ENCODE results near the gene ARHGAP1. TPM values are rescaled to one million over a fixed set of nuclear protein-coding genes. Genes with fewer than 3 reads are reported as not detected.
A peak's percentile ranks its signal among the peaks of the same experiment; 100 is the strongest.

ARHGAP1 gene
- total RNA-seq, 1 experiment from 2014 or later: 65.4 TPM

DNA sequence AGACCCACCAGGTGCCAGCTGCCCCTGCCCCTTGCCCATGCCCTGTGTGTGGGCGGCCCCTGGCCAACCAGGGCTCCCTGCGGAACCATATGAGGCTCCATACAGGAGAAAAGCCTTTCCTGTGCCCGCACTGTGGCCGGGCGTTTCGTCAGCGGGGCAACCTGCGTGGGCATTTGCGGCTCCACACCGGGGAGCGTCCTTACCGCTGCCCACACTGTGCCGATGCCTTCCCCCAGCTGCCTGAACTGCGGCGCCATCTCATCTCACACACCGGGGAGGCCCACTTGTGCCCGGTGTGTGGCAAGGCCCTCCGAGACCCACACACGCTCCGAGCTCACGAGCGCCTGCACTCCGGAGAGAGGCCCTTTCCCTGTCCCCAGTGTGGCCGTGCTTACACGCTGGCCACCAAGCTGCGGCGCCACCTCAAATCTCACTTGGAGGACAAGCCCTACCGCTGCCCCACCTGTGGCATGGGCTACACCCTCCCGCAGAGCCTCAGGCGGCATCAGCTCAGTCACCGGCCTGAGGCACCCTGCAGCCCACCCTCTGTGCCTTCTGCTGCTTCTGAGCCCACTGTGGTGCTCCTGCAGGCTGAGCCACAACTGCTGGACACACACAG is 4.8 kb upstream of the ARHGAP1 start:
- DNase-seq: no peak
- CTCF ChIA-PET: no interaction called here
- H3K36me3 Mint-ChIP-seq (ENCODE audit: insufficient read depth, unreplicated experiment): peaks cover 67% of the 10 kb centered on the region
- no peaks in the 10 kb centered on the region for H3K27me3 Mint-ChIP-seq (ENCODE audit: unreplicated experiment)
- peaks cover 10% of the 10 kb centered on the region for H3K4me1 Mint-ChIP-seq (ENCODE audit: low read depth, unreplicated experiment)
- no TSS peak for BruUV-seq (replicated peaks)
- no peaks in the 10 kb centered on the region for H3K9me3 Mint-ChIP-seq (ENCODE audit: low read depth, unreplicated experiment)
- TF ChIP-seq CTCF (IDR thresholded peaks at IDR 0.05; ENCODE audit: unreplicated experiment): no peak
- H3K27ac Mint-ChIP-seq (ENCODE audit: unreplicated experiment): no peak overlapping the region
- intact Hi-C loops (cut with micrococcal nuclease; ENCODE audit: unreplicated experiment): no loop called here
- H3K4me3 Mint-ChIP-seq (ENCODE audit: low read depth, unreplicated experiment): no peak overlapping the region

DNA sequence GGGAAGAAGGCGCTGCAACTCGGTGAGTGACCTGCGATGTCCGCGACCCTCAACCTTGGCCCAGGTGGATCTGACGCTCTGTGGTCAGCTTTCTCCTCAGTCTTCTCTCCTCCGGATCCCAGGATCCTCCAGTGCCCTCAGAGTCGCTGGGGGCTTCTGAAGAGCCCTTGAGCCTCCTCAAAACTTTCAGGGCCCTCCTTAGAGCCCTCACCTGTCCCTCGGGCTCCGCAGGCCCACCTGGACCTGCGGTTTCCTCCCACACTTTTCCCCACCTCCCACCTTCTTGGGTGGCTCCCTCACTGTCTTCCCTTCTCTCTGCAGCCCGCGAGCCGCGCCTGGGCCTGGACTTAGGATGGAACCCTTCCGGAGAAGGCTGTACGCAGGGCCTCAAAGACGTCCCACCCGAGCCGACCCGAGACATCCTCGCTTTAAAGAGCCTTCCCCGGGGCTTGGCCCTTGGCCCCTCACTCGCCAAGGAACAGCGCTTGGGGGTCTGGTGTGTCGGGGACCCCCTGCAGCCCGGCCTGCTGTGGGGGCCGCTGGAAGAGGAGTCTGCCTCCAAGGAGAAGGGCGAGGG is 747 bp upstream of the ARHGAP1 start:
- peak overlapping the region; percentile 98 for H3K4me3 Mint-ChIP-seq (ENCODE audit: low read depth, unreplicated experiment)
- H3K36me3 Mint-ChIP-seq (ENCODE audit: insufficient read depth, unreplicated experiment): peaks cover 51% of the 10 kb centered on the region
- CTCF ChIA-PET: no interaction called here
- DNase-seq: no peak
- TSS peak; percentile 72 for BruUV-seq (replicated peaks)
- H3K9me3 Mint-ChIP-seq (ENCODE audit: low read depth, unreplicated experiment): no peaks in the 10 kb centered on the region
- peak overlapping the region; percentile 97 for H3K27ac Mint-ChIP-seq (ENCODE audit: unreplicated experiment)
- intact Hi-C loops (cut with micrococcal nuclease; ENCODE audit: unreplicated experiment): no loop called here
- H3K27me3 Mint-ChIP-seq (ENCODE audit: unreplicated experiment): no peaks in the 10 kb centered on the region
- TF ChIP-seq CTCF (IDR thresholded peaks at IDR 0.05; ENCODE audit: unreplicated experiment): no peak
- peaks cover 10% of the 10 kb centered on the region for H3K4me1 Mint-ChIP-seq (ENCODE audit: low read depth, unreplicated experiment)

DNA sequence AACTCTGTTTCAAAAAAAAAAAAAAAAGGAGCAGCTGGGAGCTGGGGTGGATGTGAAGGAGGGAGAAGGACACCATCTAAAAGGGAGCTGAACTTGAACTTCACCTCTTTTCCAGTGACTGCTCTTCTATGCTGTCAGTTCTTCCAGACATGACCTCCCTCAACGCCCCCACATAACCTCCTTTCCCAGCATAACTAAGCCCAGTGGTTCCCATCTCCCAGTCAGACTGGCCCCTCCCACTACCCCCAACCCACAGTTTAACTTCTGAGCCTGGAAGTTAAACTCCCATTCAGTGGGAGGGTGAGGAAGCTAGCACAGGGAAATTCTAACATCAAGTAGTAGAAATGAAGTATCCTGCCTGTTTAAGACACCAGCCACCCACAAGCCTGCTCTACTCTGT is 1.8 kb downstream of the ARHGAP1 start:
- Mint-ChIP-seq H3K9me3 (ENCODE audit: low read depth, unreplicated experiment) (no peaks in the 10 kb centered on the region), H3K36me3 (ENCODE audit: insufficient read depth, unreplicated experiment) (peaks cover 39% of the 10 kb centered on the region), H3K4me3 (ENCODE audit: low read depth, unreplicated experiment) (no peak overlapping the region), H3K27me3 (ENCODE audit: unreplicated experiment) (no peaks in the 10 kb centered on the region), H3K27ac (ENCODE audit: unreplicated experiment) (no peak overlapping the region), H3K4me1 (ENCODE audit: low read depth, unreplicated experiment) (peaks cover 10% of the 10 kb centered on the region)
- CTCF ChIA-PET: interaction anchor here (1.2 kb wide), 1 partner anchor 9 kb away, joined by 3 read pairs; no protein-coding TSS in a partner anchor
- TF ChIP-seq CTCF (IDR thresholded peaks at IDR 0.05; ENCODE audit: unreplicated experiment): no peak
- no peak for DNase-seq
- BruUV-seq (replicated peaks): no TSS peak
- intact Hi-C loops (cut with micrococcal nuclease; ENCODE audit: unreplicated experiment): no loop called here

DNA sequence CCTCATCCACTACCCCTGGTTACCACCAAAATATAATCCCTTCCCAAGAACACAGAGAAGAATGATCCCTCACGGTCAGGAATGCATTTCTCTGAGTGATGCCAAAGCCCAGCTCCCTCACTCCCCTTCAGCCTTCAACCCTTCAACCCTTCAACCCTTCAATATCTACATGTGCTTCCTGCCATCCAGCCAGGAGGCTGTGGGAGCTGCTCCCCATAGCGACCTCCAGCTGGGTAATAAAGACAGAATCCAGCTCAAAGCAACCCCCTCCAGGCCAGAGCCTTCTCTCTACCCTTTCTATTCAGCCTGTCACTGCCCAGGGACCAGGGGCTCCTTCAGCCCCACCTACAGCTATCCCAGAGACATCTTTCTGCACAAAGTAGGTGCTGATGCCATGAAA is 2.7 kb downstream of the ARHGAP1 start:
- DNase-seq: no peak
- intact Hi-C loops (cut with micrococcal nuclease; ENCODE audit: unreplicated experiment): no loop called here
- H3K9me3 Mint-ChIP-seq (ENCODE audit: low read depth, unreplicated experiment): no peaks in the 10 kb centered on the region
- no peaks in the 10 kb centered on the region for H3K27me3 Mint-ChIP-seq (ENCODE audit: unreplicated experiment)
- peaks cover 36% of the 10 kb centered on the region for H3K36me3 Mint-ChIP-seq (ENCODE audit: insufficient read depth, unreplicated experiment)
- no peak for TF ChIP-seq CTCF (IDR thresholded peaks at IDR 0.05; ENCODE audit: unreplicated experiment)
- peaks cover 10% of the 10 kb centered on the region for H3K4me1 Mint-ChIP-seq (ENCODE audit: low read depth, unreplicated experiment)
- BruUV-seq (replicated peaks): no TSS peak
- H3K4me3 Mint-ChIP-seq (ENCODE audit: low read depth, unreplicated experiment): no peak overlapping the region
- H3K27ac Mint-ChIP-seq (ENCODE audit: unreplicated experiment): no peak overlapping the region
- CTCF ChIA-PET: interaction anchor here (1.2 kb wide), 1 partner anchor 8 kb away, joined by 3 read pairs; no protein-coding TSS in a partner anchor

All from Calu3 (cell line).